ENCODE measurements around the gene SEMA6A.

- no peak for TF ChIP-seq REST (IDR thresholded peaks at IDR 0.05; ENCODE audit: low read depth, low read length)
- no peak for TF ChIP-seq CTCF (IDR thresholded peaks at IDR 0.05)
- no peak for TF ChIP-seq IRF3 (IDR thresholded peaks at IDR 0.05; ENCODE audit: low read depth, low read length)
- no peak for TF ChIP-seq RCOR1 (IDR thresholded peaks at IDR 0.05; ENCODE audit: low read length)
- TF ChIP-seq GATA2 (CRISPR knock-in tag; IDR thresholded peaks at IDR 0.05), result no peak
- TF ChIP-seq EZH2phosphoT487 (IDR thresholded peaks at IDR 0.05; ENCODE audit: borderline replicate concordance, low read depth), result no peak
- no peak for TF ChIP-seq JUND (IDR thresholded peaks at IDR 0.05)
- TF ChIP-seq MEF2A (IDR thresholded peaks at IDR 0.05; ENCODE audit: borderline replicate concordance, low read depth), result no peak
- no peak for TF ChIP-seq CHD2 (IDR thresholded peaks at IDR 0.05; ENCODE audit: low read length, partially characterized antibody)
Observed at GRCh38 chr5:116478491-116478890, 96.1 kb downstream of the SEMA6A start.
